ENCODE results near the gene PRICKLE3. TPM values are rescaled to one million over a fixed set of nuclear protein-coding genes. Genes with fewer than 3 reads are reported as not detected.

PRICKLE3 gene
- total RNA-seq, 1 donor from 2014 or later: 16.4 TPM

DNA sequence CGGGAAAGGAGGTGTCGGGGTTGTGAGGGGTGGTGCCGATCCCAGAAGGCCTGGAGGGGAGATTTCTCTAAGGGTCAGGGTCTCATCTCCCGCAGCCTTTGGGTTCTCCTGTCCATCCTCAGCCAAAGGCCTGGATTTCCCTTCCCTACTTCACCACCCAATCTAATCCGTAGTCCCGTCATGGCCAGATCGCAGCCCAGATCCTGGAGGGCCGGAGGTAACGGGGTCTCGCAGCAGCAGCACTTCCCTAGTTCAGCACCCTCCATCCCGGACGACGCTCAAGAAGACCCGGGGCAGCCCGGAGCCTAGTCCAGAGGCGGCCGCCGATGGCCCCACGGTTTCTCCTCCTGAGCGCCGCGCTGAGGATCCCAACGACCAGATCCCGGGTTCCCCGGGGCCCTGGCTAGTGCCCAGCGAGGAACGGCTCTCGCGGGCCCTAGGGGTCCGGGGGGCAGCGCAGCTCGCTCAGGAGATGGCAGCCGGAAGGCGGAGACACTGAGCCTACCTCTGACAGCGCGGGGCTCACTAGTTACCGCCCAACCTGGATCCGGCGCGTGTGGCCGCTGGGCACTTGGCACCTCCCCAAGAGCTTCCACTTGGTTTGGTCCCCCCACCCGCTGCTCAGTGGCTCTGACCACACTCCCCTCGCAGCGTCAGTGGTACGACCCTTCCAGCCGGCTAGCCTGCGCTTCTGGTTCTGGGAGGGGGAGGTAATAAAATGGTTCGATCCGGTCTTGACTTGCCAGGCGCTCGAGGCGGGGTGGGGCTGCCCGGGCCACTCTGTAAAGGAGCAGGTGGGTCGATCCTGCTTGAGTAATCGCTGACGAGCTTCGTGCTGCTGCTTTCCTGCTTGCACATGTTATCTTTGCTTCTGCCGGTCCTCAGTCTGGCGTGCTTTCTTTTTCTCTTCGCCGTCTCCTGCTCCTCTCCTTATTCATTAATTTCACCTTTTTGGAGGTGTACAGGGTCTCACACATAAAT is 20.0 kb downstream of the PRICKLE3 start:
- no peaks in the 10 kb centered on the region for H3K27me3 ChIP-seq
- intact Hi-C loops (cut with DNase I): no loop called here
- H3K27ac ChIP-seq: peak overlapping the region; percentile 87
- peaks cover 5% of the 10 kb centered on the region for H3K4me1 ChIP-seq
- TF ChIP-seq, protein P1, sequence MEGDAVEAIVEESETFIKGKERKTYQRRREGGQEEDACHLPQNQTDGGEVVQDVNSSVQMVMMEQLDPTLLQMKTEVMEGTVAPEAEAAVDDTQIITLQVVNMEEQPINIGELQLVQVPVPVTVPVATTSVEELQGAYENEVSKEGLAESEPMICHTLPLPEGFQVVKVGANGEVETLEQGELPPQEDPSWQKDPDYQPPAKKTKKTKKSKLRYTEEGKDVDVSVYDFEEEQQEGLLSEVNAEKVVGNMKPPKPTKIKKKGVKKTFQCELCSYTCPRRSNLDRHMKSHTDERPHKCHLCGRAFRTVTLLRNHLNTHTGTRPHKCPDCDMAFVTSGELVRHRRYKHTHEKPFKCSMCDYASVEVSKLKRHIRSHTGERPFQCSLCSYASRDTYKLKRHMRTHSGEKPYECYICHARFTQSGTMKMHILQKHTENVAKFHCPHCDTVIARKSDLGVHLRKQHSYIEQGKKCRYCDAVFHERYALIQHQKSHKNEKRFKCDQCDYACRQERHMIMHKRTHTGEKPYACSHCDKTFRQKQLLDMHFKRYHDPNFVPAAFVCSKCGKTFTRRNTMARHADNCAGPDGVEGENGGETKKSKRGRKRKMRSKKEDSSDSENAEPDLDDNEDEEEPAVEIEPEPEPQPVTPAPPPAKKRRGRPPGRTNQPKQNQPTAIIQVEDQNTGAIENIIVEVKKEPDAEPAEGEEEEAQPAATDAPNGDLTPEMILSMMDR (IDR thresholded peaks at IDR 0.05): peak; percentile 24
- no peaks in the 10 kb centered on the region for H3K36me3 ChIP-seq
- ATAC-seq: peak; percentile 59
- DNase-seq: peak; percentile 87
- no peaks in the 10 kb centered on the region for H3K9me3 ChIP-seq
- peak overlapping the region; percentile 40 for H3K4me3 ChIP-seq

DNA sequence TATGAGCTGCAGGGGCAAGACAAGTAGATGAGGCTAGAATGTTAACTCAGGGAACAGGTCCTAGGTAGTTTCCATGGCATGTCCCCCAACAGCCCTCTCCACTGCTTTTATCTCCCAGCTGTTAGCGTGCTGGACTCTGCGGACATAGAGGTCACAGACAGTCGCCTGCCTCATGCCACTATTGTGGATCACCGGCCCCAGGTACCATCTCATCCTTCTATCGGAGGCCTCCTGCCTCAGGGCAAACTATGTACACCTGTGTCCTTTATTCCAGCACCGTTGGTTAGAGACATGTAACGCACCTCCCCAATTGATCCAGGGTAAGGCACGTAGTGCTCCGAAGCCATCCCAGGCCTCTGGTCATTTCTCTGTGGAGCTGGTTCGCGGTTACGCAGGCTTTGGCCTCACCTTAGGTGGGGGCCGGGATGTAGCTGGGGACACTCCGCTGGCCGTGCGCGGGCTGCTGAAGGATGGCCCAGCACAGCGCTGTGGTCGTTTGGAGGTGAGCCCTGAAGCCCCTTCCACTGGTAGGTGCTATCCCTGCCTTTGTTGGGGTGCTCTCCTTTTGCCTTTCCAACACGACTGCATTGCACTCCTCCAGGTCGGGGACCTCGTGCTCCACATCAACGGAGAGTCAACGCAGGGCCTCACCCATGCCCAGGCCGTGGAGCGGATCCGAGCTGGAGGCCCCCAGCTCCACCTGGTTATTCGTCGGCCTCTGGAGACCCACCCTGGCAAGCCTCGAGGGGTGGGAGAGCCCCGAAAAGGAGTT is 21.4 kb downstream of the PRICKLE3 start:
- DNase-seq (no peak), ATAC-seq (no peak)
- intact Hi-C loops (cut with DNase I): no loop called here
- Histone ChIP-seq H3K36me3 (no peaks in the 10 kb centered on the region), H3K4me3 (no peak overlapping the region), H3K27ac (no peak overlapping the region), H3K27me3 (no peaks in the 10 kb centered on the region), H3K4me1 (peaks cover 5% of the 10 kb centered on the region), H3K9me3 (no peaks in the 10 kb centered on the region)
- TF ChIP-seq, protein P1 (IDR thresholded peaks at IDR 0.05): no peak

DNA sequence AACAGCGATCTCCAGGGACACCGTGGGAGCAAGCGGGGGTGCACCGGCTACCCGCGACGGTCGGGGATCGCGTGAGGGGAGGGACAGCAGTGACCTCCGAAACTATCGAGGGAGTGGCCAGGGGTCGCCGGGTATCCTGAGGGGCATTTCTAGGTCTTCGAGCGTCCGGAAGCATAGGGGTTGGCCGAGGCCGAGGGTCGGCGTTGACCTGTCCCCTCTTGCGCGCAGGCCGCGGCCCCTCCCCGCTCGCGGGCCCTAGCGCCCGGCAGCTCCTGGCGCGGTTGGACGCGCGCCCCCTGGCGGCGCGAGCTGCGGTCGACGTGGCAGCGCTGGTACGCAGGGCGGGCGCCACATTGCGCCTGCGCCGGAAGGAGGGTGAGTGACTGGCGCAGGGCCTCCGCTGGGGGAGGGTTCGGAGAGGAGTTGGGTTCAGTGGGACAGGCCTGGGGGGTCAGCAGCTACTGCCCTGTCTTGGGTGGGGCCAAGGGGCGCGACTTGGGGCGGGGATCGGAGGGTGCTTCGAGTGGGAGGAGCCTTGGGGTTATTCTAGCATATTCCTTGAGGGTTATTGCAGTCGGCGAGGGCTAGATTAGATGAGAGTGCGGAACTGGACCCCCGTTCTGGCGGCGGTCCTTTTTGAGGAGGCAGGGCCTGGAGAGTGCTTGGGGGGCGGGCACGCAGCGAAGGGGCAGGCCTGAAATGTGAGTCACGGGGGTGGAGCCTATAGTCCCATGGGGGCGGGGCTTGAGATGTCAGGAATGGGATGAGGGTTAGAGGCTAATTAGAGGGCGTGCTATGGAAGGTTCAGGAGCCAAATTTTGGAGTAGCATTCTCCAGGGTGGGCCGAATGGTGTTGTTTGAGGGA is 22.4 kb downstream of the PRICKLE3 start:
- H3K9me3 ChIP-seq: no peaks in the 10 kb centered on the region
- no peaks in the 10 kb centered on the region for H3K27me3 ChIP-seq
- H3K27ac ChIP-seq: peak overlapping the region; percentile 86
- no peaks in the 10 kb centered on the region for H3K36me3 ChIP-seq
- intact Hi-C loops (cut with DNase I): no loop called here
- peaks cover 5% of the 10 kb centered on the region for H3K4me1 ChIP-seq
- H3K4me3 ChIP-seq: peak overlapping the region; percentile 49
- ATAC-seq (peak; percentile 87), DNase-seq (peak; percentile 93)
- TF ChIP-seq, protein P1 (IDR thresholded peaks at IDR 0.05): peak; percentile 68

DNA sequence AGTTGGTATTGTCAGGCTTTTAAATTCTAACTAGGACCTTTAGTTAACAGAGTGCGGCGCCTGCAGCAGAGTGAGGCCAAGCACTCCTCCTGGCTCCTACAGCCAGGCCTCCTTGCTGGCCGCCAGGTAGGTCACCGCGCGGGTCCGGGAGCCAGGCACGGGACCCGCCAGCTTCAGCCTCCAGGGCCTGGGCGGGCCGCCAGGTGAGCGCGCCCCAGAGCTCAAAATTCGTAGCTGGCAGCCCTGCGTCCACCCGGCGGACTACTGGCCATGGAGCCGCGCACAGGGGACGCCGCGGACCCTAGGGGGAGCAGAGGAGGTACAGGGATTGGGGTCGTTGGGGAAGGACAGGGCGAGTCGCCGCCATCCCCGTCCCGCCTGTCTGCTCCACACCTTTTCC is 23.6 kb downstream of the PRICKLE3 start, which contains the start of gene MAGIX:
TSS of gene MAGIX (plus strand) at position 139 of the 400 bp plus-strand sequence. CDS start at position 271, 132 bp downstream.
- intact Hi-C loops (cut with DNase I): no loop called here
- peak within 1 kb of the TSS; percentile 86 for H3K27ac ChIP-seq
- H3K4me3 ChIP-seq: peak within 1 kb of the TSS; percentile 49
- no peak for DNase-seq
- no peaks in the 10 kb centered on the region for H3K27me3 ChIP-seq
- TF ChIP-seq, protein P1 (IDR thresholded peaks at IDR 0.05): no peak
- no peak for ATAC-seq
- H3K4me1 ChIP-seq: no peaks in the 10 kb centered on the region
- H3K36me3 ChIP-seq: no peaks in the 10 kb centered on the region
- no peaks in the 10 kb centered on the region for H3K9me3 ChIP-seq

DNA sequence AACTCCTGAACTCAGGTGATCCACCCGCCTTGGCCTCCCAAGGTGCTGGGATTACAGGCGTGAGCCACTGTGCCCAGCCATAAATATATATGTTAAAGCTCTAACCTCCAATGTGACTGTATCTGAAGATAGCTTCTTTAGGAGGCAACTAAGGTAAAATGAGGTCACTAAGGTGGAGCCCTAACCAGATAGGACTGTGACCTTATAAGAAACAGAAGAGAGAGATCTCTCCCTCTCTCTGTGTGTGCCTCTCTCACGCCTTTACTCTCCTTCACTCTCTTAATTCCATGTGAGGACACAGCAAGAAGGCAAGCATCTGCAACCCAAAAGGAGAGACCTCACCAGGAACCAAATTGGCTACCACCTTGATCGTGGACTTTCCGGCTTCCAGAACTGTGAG is 24.5 kb downstream of the PRICKLE3 start:
- ATAC-seq (no peak), DNase-seq (no peak)
- TF ChIP-seq, protein P1 (IDR thresholded peaks at IDR 0.05): no peak
- no peak overlapping the region for H3K27ac ChIP-seq
- H3K36me3 ChIP-seq: no peaks in the 10 kb centered on the region
- intact Hi-C loops (cut with DNase I): no loop called here
- H3K27me3 ChIP-seq: no peaks in the 10 kb centered on the region
- H3K4me3 ChIP-seq: no peak overlapping the region
- no peaks in the 10 kb centered on the region for H3K9me3 ChIP-seq
- no peaks in the 10 kb centered on the region for H3K4me1 ChIP-seq
